LNCAP (cell line): Measurements from ENCODE around the gene BST2.

Experiments used
- TF ChIP-seq, protein P1 (sequence below): fragments of 450-650 bp; IDR thresholded peaks from 2 replicates; pipeline ENCODE4 v1.5.1; 2017; ENCODE audit warnings: mild to moderate bottlenecking

BST2 gene

DNA sequence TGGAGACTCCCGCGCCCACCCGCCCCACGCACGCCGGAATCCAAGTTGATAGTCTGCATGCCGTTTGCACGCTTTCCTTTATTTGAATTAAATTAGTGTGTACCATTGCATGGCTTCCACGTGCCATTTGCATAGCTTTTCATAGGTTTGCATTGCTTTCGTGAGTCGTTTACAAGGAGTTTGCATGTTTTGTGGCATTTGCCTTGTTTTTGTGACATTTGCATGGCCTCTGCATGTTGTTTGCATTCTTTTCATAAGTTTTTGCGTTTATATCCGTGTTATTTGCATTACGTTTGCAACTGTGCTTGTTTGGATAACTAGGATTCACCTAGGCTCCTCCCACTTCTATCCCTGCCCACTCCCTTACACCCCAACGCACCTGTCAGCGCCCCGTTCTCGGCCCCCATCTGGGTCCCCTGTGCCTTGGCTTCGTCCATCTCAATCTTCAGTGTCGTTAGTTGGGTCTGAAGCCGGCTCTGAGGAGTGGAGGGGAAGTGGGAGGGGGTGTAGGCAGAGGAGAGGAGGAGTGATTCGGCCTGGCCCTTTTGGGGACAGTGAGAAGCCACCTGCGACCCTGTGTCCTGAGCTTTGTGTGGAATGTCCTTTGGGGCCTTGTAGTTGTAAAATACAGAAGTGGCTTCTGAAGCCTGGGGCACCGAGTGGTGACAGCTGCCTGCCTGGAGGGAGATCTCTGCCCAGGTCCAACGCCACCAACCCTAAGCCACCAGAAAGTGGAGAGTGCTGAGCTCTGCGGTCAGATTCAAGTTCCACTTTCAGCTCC, 13.9 kb downstream of the BST2 start:
- TF ChIP-seq, protein P1, sequence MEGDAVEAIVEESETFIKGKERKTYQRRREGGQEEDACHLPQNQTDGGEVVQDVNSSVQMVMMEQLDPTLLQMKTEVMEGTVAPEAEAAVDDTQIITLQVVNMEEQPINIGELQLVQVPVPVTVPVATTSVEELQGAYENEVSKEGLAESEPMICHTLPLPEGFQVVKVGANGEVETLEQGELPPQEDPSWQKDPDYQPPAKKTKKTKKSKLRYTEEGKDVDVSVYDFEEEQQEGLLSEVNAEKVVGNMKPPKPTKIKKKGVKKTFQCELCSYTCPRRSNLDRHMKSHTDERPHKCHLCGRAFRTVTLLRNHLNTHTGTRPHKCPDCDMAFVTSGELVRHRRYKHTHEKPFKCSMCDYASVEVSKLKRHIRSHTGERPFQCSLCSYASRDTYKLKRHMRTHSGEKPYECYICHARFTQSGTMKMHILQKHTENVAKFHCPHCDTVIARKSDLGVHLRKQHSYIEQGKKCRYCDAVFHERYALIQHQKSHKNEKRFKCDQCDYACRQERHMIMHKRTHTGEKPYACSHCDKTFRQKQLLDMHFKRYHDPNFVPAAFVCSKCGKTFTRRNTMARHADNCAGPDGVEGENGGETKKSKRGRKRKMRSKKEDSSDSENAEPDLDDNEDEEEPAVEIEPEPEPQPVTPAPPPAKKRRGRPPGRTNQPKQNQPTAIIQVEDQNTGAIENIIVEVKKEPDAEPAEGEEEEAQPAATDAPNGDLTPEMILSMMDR, result no peak

DNA sequence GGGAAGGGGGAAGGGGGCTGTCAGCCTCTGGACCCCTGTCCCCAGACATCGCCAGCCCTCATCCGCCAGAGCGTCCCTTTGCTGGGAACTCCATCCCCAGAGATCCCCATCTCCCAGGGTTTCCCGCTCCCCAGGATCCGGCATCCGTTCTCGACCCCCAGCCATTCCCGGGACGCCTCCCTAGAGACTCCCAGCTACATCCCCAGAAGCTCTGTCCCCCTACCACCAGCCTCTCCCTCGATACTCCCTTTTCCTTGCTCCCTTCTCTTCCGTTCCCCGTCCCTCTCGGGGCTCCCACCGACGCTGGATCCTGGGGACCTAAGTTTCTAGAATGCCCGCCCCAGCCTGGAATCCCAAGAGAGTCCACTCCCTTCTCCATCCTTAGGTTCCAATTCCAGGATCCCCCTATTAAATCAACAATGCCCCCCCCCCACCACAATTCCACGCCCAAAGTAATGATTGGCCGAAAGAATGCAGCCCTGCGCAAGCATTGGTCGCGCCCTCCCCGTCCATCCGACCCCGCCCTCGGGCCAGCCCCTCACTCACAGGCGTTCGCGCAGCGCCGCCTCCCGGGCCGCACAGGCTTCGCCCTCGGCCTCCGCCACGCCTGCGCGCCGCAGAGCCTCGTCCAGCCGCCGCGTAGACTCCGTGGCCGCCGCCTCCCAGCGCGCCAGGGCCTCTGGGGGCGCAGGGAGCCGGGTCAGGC, 14.6 kb downstream of the BST2 start:
- TF ChIP-seq, protein P1, result peak; percentile 55

DNA sequence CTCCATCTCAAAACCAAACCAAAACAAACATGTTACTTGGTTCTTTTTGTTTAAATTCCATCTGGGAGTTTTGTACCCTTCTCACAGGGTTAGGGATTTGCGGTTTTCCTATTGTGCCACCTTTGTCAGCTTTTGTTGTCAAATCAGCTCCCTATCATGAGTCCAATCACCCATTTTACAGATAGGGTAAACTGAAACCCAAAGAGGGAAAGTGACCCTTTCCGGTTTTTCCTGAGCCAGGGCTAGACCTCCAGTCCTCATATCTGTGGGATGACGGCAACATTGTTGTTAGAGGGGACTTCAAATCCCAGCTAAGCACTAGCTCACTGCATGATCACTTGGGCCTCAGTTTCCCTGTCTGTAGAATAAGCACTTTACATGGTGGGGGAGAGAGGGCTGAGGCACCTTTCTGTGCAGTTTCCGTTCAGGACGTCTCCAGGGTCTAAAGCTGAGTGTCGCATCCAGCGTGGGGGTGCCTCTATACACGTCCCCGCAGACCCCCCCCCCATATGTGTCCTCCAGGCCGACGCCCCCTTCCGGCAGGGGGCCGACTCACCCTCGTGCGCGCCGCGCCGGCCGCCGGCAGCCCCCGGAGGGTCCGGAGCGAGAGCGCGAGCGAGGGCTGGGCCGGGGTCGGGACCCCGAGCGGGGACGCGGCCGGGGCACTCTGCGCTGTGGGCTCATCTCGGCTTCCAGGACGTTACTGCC, 15.3 kb downstream of the BST2 start:
- TF ChIP-seq, protein P1, result no peak

DNA sequence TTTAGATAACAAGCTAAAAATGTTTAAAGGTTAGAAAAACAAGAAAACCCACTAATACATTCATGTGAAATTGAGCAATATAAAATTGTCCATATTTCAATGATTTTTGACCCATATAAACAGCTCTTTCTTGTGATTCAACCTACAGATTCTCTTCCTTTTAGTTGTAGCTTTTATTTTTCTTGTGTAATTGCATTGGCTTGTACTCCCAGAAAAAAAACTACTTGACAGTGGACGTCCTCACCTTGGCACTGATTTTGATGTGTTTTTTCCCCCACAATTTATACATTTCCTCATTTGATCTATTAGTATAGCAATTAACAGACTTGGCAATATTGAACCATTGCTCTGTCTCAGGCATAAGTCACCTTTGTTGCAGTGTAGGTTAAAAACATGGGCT, 16.1 kb downstream of the BST2 start:
- TF ChIP-seq, protein P1, result no peak

GRCh38 chr19:17385878-17386611, 19.4 kb downstream of the BST2 start:
- TF ChIP-seq, protein P1, result peak; percentile 88

DNA sequence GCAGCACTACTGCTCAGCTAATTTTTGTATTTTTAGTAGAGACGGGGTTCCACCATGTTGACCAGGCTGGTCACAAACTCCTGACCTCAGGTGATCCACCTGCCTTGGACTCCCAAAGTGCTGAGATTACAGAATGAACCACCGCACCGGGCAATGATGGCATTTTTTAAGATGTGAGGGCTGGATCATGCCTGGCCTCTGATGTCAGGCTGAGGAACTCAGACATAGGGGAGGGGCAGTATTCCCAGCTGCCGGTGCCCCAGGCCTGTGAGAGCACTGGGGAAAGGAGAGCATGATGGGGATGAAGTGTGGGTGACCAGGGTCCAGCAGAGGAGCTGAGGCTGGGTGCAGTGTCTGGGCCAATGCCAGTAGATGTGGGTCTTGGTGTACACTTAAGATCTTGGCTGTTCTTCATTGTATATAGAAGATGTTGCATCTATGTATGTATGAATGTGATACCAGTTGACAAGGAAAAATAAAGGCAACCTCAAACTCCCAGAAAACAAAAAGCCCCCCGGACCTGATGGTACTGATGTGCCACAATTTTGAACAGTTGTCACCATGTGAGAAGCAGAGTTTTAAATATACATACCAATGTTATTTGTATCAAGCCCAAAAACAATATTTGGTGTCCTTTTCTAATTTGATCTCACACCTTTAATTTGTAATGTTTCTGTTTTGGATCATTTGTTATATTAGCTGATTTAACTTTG, 24.8 kb downstream of the BST2 start:
- TF ChIP-seq, protein P1, result no peak
